Measurements from ENCODE around the gene GNGT1. TPM values are rescaled to one million over a fixed set of nuclear protein-coding genes. Genes with fewer than 3 reads are reported as not detected.

GNGT1 gene
- total RNA-seq, 1 experiment from 2014 or later, result 0.20 TPM

- H3K4me1 Mint-ChIP-seq, result 0 out of 4 replicates have a peak, but pooled peaks cover 0 to 2% of the 10 kb centered on the region in 2 experiments
- no peak overlapping the region for H2BK5ac ChIP-seq (ENCODE audit: insufficient read length, low read length)
- H3K56ac ChIP-seq (ENCODE audit: insufficient read length, low read depth, low read length), result no peak overlapping the region
- TF ChIP-seq CTCF (conservative IDR thresholded peaks at IDR 0.05), result peak; percentile 92
- H3K18ac ChIP-seq (ENCODE audit: insufficient read length, low read depth, low read length), result no peak overlapping the region
- no peak overlapping the region for H2BK20ac ChIP-seq (ENCODE audit: low read depth, low read length, poor library complexity, severe bottlenecking)
- no peaks in the 10 kb centered on the region for H3K36me3 Mint-ChIP-seq (ENCODE audit: insufficient read depth in 1 of 3, low read depth in 3 of 3)
- H3K27ac ChIP-seq (ENCODE audit: insufficient read length, low read depth, low read length), result no peak overlapping the region
- no peak overlapping the region for H4K8ac ChIP-seq (replicated peaks; ENCODE audit: insufficient read length, low read depth, low read length)
- no peaks in the 10 kb centered on the region for H3K79me2 ChIP-seq (ENCODE audit: insufficient read depth, low read length)
- 0 out of 2 replicates have a peak, but pooled peaks cover 2% of the 10 kb centered on the region for H3K4me1 ChIP-seq (ENCODE audit: insufficient read depth, low read length)
- H3K79me1 ChIP-seq (ENCODE audit: insufficient read depth, low read depth, low read length, poor library complexity, severe bottlenecking), result no peaks in the 10 kb centered on the region
- peak; percentile 35 for DNase-seq
- no peak overlapping the region for H4K91ac ChIP-seq (ENCODE audit: insufficient read length, low read depth, low read length)
- no peaks in the 10 kb centered on the region for H4K20me1 ChIP-seq (ENCODE audit: control insufficient read depth, insufficient read depth, insufficient read length)
- H3K27me3 ChIP-seq (ENCODE audit: insufficient read depth, low read length), result no peaks in the 10 kb centered on the region
- H2BK120ac ChIP-seq (ENCODE audit: low read depth, low read length, poor library complexity, severe bottlenecking), result no peak overlapping the region
- no peak overlapping the region for H3K4me2 ChIP-seq (ENCODE audit: insufficient read depth, insufficient read length, low read length)
- no peak overlapping the region for H3K4me3 Mint-ChIP-seq
- no peaks in the 10 kb centered on the region for H3K9me3 ChIP-seq (ENCODE audit: control insufficient read depth, low read depth, low read length)
- no peak overlapping the region for H3K9ac ChIP-seq (ENCODE audit: extremely low read depth, insufficient read length, low read length)
- H2BK12ac ChIP-seq (ENCODE audit: insufficient read length, low read depth, low read length), result no peak overlapping the region
- H3K9me3 Mint-ChIP-seq, result no peaks in the 10 kb centered on the region
- no peak overlapping the region for H2AK5ac ChIP-seq (ENCODE audit: insufficient read length, low read length)
- H2AFZ ChIP-seq (ENCODE audit: low read length), result no peak overlapping the region
- H3K4ac ChIP-seq (ENCODE audit: low read depth, low read length), result no peak overlapping the region
- no peak overlapping the region for H3K14ac ChIP-seq (ENCODE audit: insufficient read depth, low read length)
- H4K5ac ChIP-seq (ENCODE audit: insufficient read length, low read depth, low read length), result no peak overlapping the region
- H3K23me2 ChIP-seq (ENCODE audit: insufficient read length, low read depth, low read length, poor library complexity, severe bottlenecking), result no peaks in the 10 kb centered on the region
- H2BK15ac ChIP-seq (ENCODE audit: low read depth, low read length), result no peak overlapping the region
- no peak overlapping the region for H3K23ac ChIP-seq (ENCODE audit: insufficient read length, low read depth, low read length)
- H3K27me3 Mint-ChIP-seq (ENCODE audit: low read depth), result no peaks in the 10 kb centered on the region; the same call in 1 of the 2 replicates
- WGBS (ENCODE audit: extremely low coverage, insufficient read length, low lambda C conversion rate), result no CpG with 5 or more reads among the region's 1 CpG
- H3K27ac Mint-ChIP-seq, result no peak overlapping the region
- H3T11ph ChIP-seq (ENCODE audit: low read length), result no peak overlapping the region
Measured at GRCh38 chr7:93902777-93903423, 3.5 kb upstream of the GNGT1 start.

Measured in H9 (cell line).